ENCODE measurements around the gene ME3. TPM values are rescaled to one million over a fixed set of nuclear protein-coding genes. Genes with fewer than 3 reads are reported as not detected.

The ME3 gene
- total RNA-seq, 1 donor from 2014 or later = 99.0 TPM

DNA sequence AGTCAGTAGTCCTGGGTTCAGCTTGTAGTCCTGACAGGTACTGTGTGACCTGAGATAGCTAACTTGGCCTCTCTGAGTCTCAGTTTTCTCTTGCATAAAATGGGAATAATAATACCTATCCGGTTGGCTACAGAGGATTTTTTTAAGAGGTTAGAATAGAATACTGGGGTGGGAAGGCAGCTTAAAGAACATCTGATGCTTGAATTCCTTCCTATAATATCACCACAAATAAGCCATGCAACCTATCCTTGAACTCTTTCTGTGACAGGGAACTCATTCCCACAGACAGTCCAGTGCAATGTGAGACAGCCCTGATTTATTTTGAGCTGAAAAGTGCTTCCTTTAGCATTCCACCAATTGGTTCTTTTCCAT, 187.6 kb downstream of the ME3 start:
- no peak for DNase-seq

DNA sequence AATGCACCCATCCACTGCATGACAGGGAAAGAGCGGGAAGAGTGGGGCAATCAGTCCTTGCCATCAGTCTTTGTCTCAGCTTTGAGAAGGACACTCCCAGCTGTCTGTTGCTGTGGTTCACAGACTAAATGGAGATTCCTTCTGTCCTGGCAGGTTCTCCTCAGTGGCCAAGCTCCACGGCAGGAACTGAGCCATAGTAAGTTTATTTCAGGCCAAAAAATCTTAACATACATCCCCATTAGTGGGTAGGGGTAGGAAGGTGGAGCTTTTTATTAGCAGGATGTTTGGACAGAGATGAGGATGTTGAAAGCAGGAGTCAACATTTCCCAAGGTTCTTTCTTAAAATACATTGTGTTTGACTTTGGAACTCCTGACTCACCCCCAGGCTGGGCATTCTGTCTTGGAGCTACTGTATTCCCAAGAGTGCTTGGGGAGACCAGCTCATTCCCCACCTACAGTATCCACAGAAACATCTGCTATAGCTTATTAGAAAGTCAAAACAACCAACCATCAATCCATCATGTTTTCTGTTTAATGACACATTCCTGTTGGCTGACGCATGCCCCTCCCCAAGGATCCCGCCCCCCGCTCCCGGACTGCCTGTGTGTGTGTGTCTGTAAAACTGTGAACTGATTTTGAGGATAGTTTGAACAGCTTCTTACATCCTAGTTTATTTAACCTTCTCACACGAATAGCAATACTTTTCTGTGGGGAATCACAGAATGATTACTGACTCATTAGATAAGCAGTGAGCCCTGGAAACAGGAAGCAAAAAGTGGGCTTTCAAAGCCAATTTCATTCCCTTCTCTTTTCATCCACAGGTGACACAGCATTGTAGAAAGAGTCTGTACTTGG, 188.2 kb downstream of the ME3 start:
- no peak for DNase-seq

DNA sequence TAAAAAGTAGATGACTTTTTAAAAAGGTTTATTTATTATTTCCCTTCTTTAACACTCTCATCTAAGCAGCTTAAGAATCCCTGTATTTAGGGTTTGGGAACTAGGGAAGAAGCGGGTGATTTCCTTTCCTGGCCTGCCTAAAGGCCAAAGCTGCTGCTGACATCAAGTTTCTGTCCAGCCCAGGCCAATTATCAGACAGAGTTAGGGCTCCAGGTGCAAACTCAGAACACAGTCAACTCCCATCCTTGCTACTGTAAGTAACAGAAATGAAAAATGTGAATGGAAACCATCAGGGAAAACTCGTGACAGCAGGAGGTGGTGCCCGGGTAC, 188.8 kb downstream of the ME3 start:
- no peak for DNase-seq

DNA sequence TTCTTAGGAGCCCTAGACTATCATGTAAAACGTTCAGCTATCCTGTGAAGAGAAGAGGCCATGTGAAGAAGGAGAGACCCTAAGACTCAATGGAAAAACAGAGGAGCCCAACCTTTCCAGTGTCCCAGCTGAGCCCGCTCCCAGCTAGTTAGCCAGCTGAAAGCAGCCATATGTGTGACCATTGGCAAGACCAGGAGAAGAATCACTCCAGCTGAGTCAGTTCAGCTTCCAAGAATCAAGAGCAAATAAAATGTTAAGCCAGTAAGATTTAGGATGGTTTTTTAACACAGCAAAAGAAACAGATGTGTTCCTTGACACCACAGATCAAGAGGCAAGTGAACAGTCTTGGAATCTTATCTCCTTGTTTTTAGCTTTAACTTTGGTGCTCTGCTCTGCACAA, 189.7 kb downstream of the ME3 start:
- no peak for DNase-seq

DNA sequence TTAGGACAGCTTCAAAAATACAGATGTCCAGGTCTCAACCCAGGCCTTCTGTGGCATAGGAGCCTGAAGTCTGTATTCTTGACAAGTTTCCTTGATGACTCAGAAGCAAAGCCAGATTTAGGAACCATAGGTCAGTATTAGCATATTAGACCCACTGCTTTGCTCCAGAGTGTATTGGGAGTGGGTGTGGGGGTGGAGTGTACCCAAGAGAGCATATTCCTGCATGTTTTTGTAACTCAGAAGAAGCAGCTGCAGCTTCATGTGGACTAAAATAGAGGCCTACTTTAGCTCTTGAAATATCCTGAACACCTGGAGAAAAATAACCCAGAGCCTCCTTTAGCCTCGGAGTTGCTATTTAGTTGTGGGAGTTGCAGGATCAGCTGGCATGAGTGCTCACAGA, 191.0 kb downstream of the ME3 start:
- no peak for DNase-seq

DNA sequence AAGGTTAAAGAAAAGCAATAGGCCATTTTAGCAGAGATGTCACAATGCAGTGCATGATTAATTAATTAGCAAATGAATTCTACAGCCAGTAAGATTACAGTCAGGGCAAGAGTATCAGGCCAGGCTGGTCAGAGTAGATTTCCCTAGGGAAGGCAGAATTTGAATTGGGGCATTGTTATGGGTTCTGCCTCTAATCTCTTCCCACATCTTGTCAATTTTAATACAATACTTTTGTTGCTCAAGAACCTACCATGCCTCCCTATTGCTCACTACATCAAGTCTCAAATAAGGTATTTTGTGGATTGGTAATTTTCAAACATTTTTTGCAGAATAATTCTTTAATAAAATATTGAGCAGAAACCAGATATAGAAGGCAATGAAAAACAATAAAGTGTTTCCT, 194.1 kb downstream of the ME3 start:
- no peak for DNase-seq

DNA sequence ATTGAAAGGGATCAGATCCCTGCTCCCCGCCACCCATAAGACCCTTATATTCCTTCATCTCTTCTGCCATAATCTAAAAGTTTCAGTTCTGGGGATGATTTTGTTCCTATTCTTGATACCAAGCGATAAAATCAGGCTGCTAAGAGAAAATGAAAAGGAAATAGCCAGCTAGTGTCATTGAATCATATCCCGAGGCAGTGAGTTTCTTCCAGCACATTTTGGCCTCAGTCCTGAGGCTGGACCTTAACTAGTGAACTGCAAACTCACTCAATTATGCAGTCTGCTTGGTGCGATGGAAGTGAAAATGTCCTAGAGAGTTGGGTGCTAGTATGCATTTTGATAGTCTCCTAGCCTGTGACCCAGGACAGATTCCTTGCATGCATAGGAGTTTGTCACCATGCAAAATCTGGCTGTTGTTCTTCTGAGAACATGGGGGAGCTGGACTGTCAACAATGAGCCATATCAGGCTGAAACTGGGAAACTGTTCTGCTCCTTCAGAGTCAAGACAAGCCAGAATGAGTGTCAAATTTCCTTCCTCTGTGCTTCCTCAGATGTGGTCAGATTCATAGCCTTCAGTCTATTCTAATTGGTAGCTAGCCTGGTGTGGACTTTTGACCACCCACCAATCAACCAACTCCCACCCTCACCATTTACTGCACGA, 194.8 kb downstream of the ME3 start:
- DNase-seq = no peak

DNA sequence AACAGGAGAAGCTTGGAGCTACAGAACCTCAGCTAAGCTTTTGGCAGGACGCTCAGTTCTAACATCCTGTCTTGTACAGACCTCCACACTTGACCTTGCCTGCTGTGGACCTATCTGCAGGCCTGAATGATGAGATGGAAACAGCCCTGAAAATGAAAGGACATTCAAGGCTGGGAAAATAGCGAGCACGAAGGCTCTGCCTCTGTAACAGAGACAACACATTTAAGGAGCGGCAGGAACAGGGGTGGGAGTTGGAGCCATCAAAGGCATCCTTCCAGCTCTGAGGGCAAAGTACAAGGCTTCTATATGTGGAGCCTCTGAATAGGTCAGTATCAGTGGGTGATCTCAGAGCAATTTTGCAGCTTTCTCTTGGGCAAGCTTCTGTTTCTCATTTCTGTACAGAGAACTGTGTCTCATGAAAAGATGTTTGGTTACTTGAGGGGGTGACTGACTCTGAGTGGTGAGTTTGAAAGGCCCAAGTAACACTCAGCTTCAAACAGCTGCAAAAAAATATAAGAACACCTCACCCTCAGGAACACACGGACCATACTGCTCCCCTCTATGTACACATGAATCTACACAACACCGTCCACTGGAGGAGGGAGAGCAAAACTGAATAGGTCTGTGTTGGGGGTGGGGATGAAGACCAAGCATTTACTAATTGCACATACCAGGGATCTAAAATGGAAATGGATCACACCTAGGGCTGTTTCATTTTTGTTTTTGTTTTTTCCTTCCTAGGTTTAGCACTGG, 196.1 kb downstream of the ME3 start:
- no peak for DNase-seq

DNA sequence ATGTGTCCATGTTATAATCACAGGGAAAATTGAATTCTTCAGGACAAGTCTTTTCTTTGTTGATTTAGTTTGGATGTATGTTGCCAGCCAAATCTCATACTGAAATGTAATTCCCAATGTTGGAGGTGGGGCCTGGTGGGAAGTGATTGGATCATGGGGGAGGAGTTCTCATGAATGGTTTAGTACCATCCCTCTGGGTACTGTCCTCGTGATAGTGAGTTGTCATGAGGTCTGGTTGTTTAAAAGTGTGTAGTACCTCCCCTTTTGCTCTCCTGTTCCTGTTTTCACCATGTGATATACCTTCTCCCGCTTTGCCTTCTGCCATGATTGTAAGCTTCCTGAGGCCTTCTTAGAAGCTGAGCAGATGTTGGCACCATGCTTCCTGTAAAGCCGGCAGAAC, 197.4 kb downstream of the ME3 start:
- DNase-seq = no peak

DNA sequence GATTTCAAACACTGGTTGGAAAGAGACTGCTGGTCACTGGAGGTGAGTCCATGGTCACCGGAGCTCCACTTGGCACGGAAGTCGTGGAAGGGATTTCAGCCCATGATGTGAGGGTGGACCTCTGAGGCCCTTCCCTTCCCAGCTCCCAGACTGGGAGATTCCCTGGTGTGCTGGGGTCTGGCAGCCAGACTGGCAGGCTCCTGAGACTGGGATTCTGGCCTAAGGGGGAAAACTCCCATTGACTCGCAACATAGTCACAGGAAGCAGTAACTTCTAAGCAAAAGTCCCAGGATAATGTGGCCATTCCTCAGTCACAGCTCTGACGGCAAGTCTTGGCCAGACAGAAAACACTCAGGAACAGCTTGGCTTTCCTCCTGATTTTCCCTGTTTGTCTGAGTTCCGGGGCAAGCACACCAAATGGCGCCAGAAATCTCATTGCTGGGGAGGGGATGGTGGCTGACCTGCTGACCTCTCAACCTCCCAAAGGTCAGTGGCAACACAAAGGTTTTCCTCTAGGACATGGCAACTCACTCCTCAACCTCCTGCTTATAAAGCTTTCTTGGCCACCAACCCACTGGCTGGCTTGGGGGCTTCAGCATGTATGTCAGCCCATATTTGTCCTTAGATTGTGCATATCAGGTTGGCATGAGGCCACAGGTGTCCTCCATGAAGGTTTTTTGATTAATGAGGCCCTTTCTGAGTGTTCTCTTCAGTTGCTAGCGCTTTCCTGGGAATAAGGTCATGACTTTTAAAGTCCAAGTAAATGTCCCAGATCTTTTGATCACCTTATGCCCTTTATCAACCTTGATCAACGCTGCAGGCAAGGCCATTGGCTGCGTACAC, 198.2 kb downstream of the ME3 start:
- no peak for DNase-seq

DNA sequence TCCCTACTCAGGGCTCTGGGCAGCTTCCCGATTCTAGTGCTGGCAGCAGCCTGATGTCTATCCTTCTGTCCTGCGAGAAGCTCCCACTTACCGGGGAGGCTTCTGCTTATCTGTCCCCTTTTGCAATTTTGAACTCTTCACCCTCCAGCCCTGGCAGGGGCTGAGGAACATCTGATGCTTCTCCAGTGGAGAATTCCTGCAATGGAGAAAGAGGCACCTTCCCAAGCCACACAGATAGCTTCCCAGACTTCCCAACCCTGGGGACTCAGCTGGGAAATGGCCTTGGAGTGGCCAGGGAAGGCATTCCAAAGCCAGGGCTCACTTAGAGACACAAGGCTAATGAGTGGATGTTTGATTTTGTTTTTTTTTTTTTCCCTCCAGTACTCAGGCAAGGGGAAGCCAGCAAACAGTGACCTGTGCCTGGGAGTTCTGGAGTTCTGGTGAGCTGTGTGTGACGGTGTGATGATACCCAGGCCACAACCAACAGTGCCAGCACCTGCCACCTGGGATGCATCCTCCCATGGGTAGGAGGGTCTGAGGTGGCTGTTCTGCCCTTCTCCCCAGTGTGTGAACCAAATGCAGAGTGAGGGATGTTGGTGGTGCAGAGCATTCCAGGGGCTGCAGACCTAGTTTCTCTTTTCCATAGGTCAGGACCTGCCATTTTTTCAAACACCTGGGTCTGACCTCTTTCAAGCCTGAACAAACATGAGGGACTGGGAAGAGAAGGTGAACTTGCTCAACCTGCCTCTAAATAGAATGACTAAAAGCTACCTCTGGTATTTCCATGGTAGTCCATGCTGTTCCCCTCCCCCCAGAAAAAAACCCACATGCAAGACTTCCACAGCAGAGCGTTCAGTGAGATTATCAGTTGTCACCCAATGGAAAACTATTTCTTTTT, 202.7 kb downstream of the ME3 start:
- DNase-seq = no peak

DNA sequence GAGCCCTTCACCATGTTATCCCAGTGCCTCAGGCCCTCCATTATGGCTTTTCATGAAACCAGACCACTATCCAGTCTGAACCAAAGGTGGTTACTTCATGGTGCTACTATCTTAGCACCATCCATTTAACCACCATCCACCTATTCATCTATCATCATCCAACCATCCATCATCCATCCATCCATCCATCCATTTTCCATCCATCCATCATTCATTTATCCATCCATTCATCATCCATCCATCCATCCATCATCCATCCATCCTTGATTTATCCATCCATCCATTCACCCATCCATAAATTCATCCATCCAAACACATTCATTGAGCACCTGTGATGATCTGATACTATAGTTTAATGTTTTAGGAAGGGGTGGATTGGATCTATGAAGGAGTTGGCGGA, 204.2 kb downstream of the ME3 start:
- DNase-seq = no peak

DNA sequence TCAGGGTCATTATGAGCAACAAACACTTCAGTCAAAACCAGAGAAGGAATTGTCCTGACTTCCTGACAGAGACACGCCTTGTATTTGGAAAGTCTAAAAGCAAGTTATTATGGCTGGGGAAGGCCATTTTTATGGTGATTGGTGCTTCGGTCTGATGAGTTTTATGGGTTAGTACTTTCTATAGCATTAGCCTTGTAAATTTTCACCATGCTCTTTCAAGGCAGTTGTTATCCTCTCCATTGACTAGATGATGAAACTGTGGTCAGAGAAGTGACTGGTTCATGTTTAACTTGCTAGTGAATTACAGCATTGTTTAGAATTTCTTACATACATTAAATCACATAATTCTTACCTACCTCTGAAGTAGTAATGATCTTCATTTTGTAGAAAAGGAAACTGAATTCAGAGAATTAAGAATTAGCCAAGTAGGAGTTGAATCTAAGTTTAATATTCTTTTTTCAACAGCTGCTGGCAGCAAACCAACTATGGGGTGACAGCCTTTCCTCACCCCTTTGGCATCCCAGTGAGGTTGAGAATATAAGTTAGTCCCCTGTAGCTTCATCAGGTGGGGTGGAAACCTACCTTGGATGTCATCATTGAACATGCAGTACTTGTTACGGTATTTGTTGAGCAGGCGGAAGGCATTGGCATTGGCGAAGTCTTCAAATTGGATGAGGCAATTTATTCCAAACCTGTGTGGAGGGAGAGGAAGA, 207.8 kb downstream of the ME3 start:
- no peak for DNase-seq

DNA sequence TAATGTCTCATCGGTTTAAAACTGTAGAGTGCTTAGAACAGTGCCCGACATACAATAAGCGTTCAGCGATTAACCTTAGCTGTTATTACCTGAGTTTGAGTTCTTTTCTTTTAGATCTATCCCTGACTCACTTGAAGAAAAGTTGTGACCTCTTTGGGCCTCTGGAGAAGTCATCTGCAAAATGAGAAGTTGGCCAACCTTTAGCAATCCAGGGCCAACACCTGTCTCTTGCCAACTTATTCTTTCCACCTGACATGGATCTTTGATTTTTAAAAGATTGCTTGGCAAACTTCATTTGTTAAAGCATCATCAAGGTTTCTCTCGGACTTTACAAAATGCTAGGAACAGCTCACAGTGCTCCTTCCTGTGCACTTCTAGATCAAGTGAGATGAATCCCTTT, 208.5 kb downstream of the ME3 start:
- DNase-seq = no peak

DNA sequence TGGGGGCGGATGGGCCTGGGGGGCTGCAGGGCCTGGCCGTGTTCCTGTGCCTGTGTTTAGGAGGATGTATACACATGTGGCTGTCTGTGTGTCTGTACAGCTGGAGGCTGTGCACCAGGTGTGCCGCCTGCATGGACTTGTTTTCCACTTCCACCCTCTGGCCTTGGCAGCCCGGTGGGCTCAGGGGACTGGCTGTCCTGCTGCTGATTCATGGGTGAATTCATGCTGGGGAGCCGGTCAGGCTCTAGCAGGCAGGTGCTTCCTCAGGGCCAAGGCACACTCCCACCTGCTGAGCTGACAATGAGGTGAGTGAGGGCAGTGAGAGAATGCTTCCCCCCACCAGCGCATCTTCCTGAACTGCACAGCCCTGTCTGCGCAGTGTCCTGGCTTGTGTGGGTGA, 209.3 kb downstream of the ME3 start:
- no peak for DNase-seq

DNA sequence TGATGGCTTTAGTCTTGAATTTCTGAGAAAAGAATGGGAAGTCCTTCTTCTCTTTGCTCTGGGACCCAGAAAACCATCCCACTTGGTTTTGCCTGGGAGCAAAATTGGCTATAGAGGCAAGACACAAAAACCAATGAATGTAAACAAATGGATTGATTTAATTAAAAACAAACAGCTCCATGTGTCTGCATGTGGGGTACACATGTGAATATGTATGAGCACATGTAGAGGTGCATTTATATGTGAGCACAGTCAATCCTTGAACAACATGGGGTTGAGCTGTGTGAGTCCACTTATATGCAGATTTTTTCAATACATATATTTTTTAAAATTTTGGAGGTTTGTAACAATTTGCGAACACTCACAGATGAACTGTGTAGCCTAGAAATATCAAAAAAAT, 210.5 kb downstream of the ME3 start:
- DNase-seq = no peak

DNA sequence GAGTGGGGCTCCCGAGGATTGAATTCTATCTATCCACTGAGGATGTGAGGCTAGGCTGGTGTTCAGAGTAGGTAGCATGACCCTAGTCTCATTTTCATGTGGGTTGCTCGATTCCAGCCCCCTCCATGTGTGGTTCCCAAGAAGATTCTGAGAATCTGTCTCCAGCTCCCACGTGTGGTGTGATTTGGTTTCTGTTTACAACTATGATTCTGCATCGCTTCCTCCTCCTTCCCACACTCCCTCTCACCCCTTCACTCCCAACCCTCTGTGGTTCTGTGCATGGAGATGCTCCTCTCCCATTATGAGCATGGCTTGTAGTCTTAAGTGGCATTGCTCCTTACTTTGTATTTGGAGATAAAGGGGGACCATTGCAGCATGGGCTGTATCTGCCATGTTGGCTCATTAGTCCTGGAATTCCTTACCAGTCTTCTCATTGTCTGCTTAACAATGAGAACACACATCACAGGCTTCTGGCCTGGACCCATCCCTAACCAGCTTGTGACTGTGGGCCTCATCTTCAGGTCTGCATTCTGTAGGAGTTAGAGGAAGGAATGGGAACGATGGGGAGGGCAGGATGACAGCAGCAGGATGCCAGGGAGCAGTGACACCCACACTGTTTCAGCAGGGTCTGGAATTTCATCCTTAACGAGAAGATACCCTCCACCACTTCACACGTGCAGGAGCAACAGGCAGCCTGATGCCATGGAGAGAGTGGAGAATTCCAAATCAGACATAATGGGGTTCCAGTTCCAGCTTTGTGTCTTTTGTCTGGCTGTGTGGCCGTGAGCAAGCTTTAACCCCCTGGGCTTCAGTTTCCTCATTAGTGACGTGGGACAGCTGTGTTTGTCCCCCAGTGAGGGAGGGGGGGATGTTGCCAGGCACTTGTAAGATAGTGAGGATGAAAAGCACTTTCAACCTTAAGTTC, 211.7 kb downstream of the ME3 start:
- no peak for DNase-seq

DNA sequence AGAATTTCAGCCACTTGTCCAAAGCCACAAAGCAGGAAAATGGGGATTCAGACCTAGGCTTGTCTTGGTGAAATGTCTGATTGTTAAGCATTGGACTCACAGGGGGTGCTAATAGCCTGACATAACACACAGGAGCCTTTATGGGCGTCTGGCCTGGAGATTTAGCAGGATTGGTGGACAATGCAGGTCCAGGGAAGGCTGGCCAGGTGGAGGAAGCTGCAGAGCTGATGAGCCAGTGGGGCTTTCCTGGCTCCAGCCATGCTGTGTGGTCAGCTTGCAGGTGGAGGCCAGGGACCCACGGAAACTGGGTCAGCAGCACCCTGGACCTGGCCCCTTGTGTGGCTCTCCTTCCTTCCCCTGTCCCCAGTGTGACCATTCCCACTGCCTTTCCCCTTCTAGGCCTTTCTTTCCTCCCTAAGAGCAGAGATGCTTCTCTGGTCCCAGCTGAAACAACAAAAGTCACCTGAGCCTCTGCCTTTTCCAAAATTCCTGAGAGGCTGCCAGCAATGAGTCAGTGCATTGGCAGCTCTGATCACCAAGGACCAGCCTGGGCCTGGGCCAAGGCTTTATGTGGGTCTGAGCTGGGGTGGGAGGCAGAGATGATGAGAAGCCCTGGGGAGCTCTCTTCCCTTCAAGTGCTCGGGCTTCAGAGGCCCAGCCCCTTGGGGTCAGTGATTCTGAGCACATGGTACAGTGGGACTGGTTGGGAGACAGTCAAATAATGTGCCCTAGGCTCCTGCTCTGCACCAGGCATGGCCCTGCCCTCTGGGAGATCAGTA, 212.5 kb downstream of the ME3 start:
- DNase-seq = peak; percentile 47

DNA sequence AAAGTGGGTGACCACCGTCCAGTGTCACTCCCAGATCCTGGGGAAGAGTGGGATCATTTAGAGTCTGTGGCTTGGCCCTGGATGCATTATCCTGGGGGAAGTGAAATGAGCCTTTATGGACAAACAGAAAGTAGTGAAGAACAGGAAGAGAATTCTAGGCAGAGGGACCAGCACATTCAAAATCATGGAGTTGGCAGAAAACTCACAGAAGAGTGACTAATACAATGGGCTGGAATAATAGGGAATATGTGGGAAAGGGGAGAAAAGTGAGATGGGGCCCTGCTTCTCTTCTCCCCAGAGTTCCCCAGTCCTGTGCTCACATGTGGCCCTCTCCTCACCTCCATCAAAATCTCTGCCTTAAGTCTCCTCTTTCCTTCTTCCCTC, 213.4 kb downstream of the ME3 start:
- DNase-seq = no peak

Measured in occipital lobe (tissue), 2 donors.